ENCODE data around the gene ZNF764. TPM values are rescaled to one million over a fixed set of nuclear protein-coding genes. Genes with fewer than 3 reads are reported as not detected.
"Not testable (repeated sequence)": the region's sequence is repeated elsewhere in the genome, so short reads cannot be mapped to it uniquely, and the experiment has no call there.

Gene ZNF764
- total and polyA plus RNA-seq, 2 experiments from 2014 or later = 5.6 to 12.9 TPM

DNA sequence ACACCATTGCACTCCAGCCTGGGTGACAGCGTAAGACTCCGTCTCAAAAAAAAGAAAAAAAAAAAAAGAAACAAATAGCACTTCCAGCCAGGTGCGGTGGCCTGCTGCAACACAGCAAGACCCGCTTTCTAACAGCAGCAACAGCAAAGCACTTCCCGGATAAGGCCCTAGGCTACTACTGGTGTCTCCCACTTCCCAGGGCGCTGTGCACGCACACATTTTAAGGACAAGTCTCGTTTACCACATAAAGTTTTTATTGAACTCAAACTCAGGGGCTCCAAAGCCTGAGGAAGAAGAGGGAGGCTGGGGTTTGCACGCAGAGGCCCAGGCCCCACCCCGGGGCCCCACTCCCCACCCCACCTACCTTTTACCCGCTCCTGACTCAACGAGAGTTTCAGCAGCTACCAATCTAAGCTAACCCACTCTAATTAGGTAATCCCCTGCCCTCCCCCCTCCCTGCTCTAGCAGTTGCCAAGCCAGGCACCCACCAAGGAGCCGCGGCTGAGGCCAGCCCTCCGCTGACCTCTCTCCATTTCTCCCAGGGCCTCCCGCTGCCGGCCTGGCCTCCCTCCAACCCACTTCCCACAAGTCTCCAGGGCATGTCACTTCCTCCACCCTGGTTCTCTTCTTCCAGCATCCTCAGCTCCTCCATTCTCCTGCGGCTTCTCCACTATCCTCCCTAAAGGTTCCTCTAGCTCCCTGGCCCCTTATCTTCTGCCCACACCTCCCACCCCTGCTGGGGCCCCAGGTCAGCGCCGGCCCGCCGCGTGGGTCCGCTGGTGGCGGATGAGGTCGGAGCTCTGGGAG, 34.2 kb downstream of the ZNF764 start (continued):
- TF ChIP-seq, protein P1, sequence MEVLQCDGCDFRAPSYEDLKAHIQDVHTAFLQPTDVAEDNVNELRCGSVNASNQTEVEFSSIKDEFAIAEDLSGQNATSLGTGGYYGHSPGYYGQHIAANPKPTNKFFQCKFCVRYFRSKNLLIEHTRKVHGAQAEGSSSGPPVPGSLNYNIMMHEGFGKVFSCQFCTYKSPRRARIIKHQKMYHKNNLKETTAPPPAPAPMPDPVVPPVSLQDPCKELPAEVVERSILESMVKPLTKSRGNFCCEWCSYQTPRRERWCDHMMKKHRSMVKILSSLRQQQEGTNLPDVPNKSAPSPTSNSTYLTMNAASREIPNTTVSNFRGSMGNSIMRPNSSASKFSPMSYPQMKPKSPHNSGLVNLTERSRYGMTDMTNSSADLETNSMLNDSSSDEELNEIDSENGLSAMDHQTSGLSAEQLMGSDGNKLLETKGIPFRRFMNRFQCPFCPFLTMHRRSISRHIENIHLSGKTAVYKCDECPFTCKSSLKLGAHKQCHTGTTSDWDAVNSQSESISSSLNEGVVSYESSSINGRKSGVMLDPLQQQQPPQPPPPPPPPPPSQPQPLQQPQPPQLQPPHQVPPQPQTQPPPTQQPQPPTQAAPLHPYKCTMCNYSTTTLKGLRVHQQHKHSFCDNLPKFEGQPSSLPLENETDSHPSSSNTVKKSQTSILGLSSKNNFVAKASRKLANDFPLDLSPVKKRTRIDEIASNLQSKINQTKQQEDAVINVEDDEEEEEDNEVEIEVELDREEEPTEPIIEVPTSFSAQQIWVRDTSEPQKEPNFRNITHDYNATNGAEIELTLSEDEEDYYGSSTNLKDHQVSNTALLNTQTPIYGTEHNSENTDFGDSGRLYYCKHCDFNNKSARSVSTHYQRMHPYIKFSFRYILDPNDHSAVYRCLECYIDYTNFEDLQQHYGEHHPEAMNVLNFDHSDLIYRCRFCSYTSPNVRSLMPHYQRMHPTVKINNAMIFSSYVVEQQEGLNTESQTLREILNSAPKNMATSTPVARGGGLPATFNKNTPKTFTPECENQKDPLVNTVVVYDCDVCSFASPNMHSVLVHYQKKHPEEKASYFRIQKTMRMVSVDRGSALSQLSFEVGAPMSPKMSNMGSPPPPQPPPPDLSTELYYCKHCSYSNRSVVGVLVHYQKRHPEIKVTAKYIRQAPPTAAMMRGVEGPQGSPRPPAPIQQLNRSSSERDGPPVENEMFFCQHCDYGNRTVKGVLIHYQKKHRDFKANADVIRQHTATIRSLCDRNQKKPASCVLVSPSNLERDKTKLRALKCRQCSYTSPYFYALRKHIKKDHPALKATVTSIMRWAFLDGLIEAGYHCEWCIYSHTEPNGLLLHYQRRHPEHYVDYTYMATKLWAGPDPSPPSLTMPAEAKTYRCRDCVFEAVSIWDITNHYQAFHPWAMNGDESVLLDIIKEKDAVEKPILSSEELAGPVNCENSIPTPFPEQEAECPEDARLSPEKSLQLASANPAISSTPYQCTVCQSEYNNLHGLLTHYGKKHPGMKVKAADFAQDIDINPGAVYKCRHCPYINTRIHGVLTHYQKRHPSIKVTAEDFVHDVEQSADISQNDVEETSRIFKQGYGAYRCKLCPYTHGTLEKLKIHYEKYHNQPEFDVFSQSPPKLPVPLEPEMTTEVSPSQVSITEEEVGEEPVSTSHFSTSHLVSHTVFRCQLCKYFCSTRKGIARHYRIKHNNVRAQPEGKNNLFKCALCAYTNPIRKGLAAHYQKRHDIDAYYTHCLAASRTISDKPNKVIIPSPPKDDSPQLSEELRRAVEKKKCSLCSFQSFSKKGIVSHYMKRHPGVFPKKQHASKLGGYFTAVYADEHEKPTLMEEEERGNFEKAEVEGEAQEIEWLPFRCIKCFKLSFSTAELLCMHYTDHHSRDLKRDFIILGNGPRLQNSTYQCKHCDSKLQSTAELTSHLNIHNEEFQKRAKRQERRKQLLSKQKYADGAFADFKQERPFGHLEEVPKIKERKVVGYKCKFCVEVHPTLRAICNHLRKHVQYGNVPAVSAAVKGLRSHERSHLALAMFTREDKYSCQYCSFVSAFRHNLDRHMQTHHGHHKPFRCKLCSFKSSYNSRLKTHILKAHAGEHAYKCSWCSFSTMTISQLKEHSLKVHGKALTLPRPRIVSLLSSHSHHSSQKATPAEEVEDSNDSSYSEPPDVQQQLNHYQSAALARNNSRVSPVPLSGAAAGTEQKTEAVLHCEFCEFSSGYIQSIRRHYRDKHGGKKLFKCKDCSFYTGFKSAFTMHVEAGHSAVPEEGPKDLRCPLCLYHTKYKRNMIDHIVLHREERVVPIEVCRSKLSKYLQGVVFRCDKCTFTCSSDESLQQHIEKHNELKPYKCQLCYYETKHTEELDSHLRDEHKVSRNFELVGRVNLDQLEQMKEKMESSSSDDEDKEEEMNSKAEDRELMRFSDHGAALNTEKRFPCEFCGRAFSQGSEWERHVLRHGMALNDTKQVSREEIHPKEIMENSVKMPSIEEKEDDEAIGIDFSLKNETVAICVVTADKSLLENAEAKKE (CRISPR knock-in tag; IDR thresholded peaks at IDR 0.05) = no peak

DNA sequence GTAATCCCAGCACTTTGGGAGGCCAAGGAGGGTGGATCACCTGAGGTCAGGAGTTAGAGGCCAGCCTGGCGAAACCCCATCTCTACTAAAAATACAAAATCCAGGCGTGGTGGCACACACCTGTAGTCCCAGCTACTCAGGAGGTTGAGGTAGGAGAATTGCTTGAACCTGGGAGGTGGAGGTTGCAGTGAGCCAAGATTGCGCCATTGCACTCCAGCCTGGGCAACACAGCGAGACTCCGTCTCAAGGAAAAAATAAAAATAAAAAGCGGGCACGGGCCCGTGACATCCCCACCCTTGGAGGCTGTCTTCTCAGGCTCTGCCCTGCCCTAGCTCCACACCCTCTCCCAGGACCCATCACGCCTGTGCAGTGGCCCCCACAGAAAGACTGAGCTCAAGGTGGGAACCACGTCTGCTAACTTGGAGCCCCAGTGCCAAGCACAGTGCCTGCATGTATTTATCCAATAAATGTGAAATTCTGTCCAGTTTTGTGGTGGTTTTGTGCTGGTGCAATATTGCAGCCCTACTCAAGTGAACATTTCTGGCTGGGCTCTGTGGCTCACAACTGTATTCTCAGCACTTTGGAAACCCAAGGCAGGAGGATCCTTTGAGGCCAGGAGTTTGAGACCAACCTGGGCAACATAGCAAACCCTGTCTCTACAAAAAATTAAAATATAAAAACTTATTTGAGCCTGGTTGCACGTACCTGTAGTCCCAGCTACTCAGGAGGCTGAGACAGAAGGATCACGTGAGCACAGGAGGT, 35.3 kb downstream of the ZNF764 start:
- not testable (repeated sequence) for H3K36me3 Mint-ChIP-seq (ENCODE audit: low read depth); H3K4me3 Mint-ChIP-seq; DNase-seq (ENCODE audit: low spot score); H3K4me3 ChIP-seq; H3K4me2 ChIP-seq; ATAC-seq; H3K9me2 ChIP-seq (ENCODE audit: insufficient read depth); H3K36me3 ChIP-seq (ENCODE audit: insufficient read depth); H2AFZ ChIP-seq; H3K4me1 ChIP-seq (ENCODE audit: insufficient read depth); H4K20me1 ChIP-seq (replicated peaks; ENCODE audit: insufficient read depth); H3K9me3 Mint-ChIP-seq; H3K27ac ChIP-seq (ENCODE audit: low read depth); H3K27ac Mint-ChIP-seq; H3K27me3 ChIP-seq (ENCODE audit: insufficient read depth); H3K4me1 Mint-ChIP-seq; H3K79me2 ChIP-seq (replicated peaks; ENCODE audit: insufficient read depth)
- H3K27me3 Mint-ChIP-seq (ENCODE audit: insufficient read depth, low read depth, poor library complexity) = peaks cover 15% of the 10 kb centered on the region
- peaks cover 12% of the 10 kb centered on the region; the same call in 1 of the 2 replicates for H3F3A ChIP-seq (replicated peaks; ENCODE audit: low read depth)

Data from GM23338 (cell line).